Liver (tissue), 9 donors: ENCODE data around the gene ADAT2. TPM values are rescaled to one million over a fixed set of nuclear protein-coding genes. Genes with fewer than 3 reads are reported as not detected.

Source experiments
- DNase-seq: peaks from one replicate; pipeline ENCODE4 v3.0.0-alpha.2; 2017; ENCODE audit warnings: low spot score
- H3K27ac ChIP-seq, 2 donors: one replicate each; pipeline ENCODE4 v1.7.0; 2013; ENCODE audit warnings: inconsistent platforms in 2 of 2, low read length in 2 of 2, control low read depth in 1 of 2, low read depth in 1 of 2, mild to moderate bottlenecking in 1 of 2
- H3K27me3 ChIP-seq, 4 donors: one replicate each; pipeline versions ENCODE4 v1.6.1 to v1.7.0; 2013; ENCODE audit warnings: low read length in 3 of 4, inconsistent platforms in 1 of 4, mild to moderate bottlenecking in 1 of 4, moderate library complexity in 1 of 4; ENCODE audit not compliant: control insufficient read depth in 4 of 4, insufficient read depth in 4 of 4
- H3K36me3 ChIP-seq, 4 donors: one replicate each; pipeline versions ENCODE4 v1.6.1 to v1.7.0; 2013; ENCODE audit warnings: low read length in 3 of 4, mild to moderate bottlenecking in 3 of 4, low read depth in 1 of 4, moderate library complexity in 1 of 4; ENCODE audit not compliant: control insufficient read depth in 4 of 4, insufficient read depth in 3 of 4
- H3K4me1 ChIP-seq, 4 donors: one replicate each; pipeline versions ENCODE4 v1.6.1 to v1.7.0; 2013; ENCODE audit warnings: low read length in 3 of 4, mild to moderate bottlenecking in 3 of 4, moderate library complexity in 1 of 4; ENCODE audit not compliant: control insufficient read depth in 4 of 4, insufficient read depth in 4 of 4
- H3K4me3 ChIP-seq, 3 donors: one replicate each; pipeline versions ENCODE4 v1.6.1 to v1.7.0; 2013; ENCODE audit warnings: low read length in 3 of 3, control low read depth in 1 of 3, low read depth in 1 of 3, mild to moderate bottlenecking in 1 of 3
- H3K9ac ChIP-seq, 2 donors: one replicate each; pipeline ENCODE4 v1.7.0; 2013; ENCODE audit warnings: low read length in 2 of 2, mild to moderate bottlenecking in 2 of 2, moderate library complexity in 2 of 2, control low read depth in 1 of 2, low read depth in 1 of 2
- H3K9me3 ChIP-seq, 4 donors: one replicate each; pipeline versions ENCODE4 v1.6.1 to v1.7.0; 2013; ENCODE audit warnings: low read length in 3 of 4; ENCODE audit not compliant: control insufficient read depth in 4 of 4
- EGR1 ChIP-seq, 2 donors: IDR thresholded peaks; 2 replicates each; pipeline ENCODE4 v1.6.1; 2016 to 2018; ENCODE audit warnings: antibody characterized with exemption in 2 of 2, low read depth in 2 of 2
- FOXA2 ChIP-seq: IDR thresholded peaks from 2 replicates; pipeline ENCODE4 v1.6.1; 2016; ENCODE audit warnings: antibody characterized with exemption
- GABPA ChIP-seq, 2 donors: IDR thresholded peaks in 1 of 2; conservative IDR thresholded peaks in 1 of 2; 2 replicates each; pipeline ENCODE4 v1.6.1; 2016; ENCODE audit warnings: antibody characterized with exemption in 2 of 2, mild to moderate bottlenecking in 1 of 2, moderate library complexity in 1 of 2
- HNF4A ChIP-seq, 2 donors: conservative IDR thresholded peaks; 2 replicates each; pipeline ENCODE4 v1.6.1; 2016; ENCODE audit warnings: antibody characterized with exemption in 2 of 2, mild to moderate bottlenecking in 2 of 2
- HNF4G ChIP-seq: IDR thresholded peaks from 2 replicates; pipeline ENCODE4 v1.6.1; 2016; ENCODE audit warnings: antibody characterized with exemption
- JUND ChIP-seq, 2 donors: IDR thresholded peaks; 2 replicates each; pipeline ENCODE4 v1.6.1; 2016; ENCODE audit warnings: antibody characterized with exemption in 2 of 2
- NR2F2 ChIP-seq: IDR thresholded peaks from 2 replicates; pipeline ENCODE4 v1.6.1; 2016; ENCODE audit warnings: antibody characterized with exemption
- RAD21 ChIP-seq, 2 donors: IDR thresholded peaks; 2 replicates each; pipeline ENCODE4 v1.6.1; 2016; ENCODE audit warnings: antibody characterized with exemption in 2 of 2, mild to moderate bottlenecking in 2 of 2
- RXRA ChIP-seq, 2 donors: IDR thresholded peaks; 2 replicates each; pipeline ENCODE4 v1.6.1; 2017 to 2018; ENCODE audit warnings: antibody characterized with exemption in 2 of 2, mild to moderate bottlenecking in 1 of 2
- SP1 ChIP-seq: IDR thresholded peaks from 2 replicates; pipeline ENCODE4 v1.6.1; 2018; ENCODE audit warnings: antibody characterized with exemption, mild to moderate bottlenecking
- TAF1 ChIP-seq: conservative IDR thresholded peaks from 2 replicates; pipeline ENCODE4 v1.6.1; 2016; ENCODE audit warnings: antibody characterized with exemption, mild to moderate bottlenecking
- YY1 ChIP-seq: IDR thresholded peaks from 2 replicates; pipeline ENCODE4 v1.6.1; 2016; ENCODE audit warnings: antibody characterized with exemption, mild to moderate bottlenecking
- WGBS: extraction: QIAGEN DNeasy Blood & Tissue Kit; methylation state at CpG from one replicate; pipeline ENCODE4 v1.1.7; 2013; 5-methylcytosine and 5-hydroxymethylcytosine counted together
- polyA plus RNA-seq, 2 donors: library from polyadenylated mRNA; stranded (reverse) in 1 of 2; unstranded in 1 of 2; fragments of 200-250 nt in 1 of 2; fragments of >200 nt in 1 of 2; fragmentation: Nextera tagmentation in 1 of 2; extraction: Ambion mirVana in 1 of 2; gene quantifications; one replicate each; pipeline versions ENCODE4 v1.2.1 to v1.2.3, GENCODE V29; 2013 to 2015
- total RNA-seq, 2 donors: library from RNA; depleted of rRNA; stranded (reverse); fragments of >200 nt; gene quantifications; one replicate each; pipeline ENCODE4 v1.2.3, GENCODE V29; 2014
- TF ChIP-seq, protein P1 (sequence below): IDR thresholded peaks from 2 replicates; pipeline ENCODE4 v1.6.1; 2016; ENCODE audit warnings: antibody characterized with exemption
- TF ChIP-seq, protein P2 (sequence below): fragments of 150-350 bp; IDR thresholded peaks from 2 replicates; pipeline ENCODE4 v1.5.1; 2017; ENCODE audit warnings: improper control_type of control experiment, low read depth, low read length; ENCODE audit not compliant: missing input control
- TF ChIP-seq, protein P3 (sequence below): IDR thresholded peaks from 2 replicates; pipeline ENCODE4 v1.6.1; 2016; ENCODE audit warnings: antibody characterized with exemption
- TF ChIP-seq, protein P4 (sequence below): IDR thresholded peaks from 2 replicates; pipeline ENCODE4 v1.6.1; 2016; ENCODE audit warnings: antibody characterized with exemption
- donor health status: healthy.
- donor health status: healthy.
- donor health status: healthy.
- donor health status: healthy.
- donor health status: healthy.

Gene ADAT2
- total and polyA plus RNA-seq, 4 donors = 1.4 to 3.7 (median 2.5) TPM

DNA sequence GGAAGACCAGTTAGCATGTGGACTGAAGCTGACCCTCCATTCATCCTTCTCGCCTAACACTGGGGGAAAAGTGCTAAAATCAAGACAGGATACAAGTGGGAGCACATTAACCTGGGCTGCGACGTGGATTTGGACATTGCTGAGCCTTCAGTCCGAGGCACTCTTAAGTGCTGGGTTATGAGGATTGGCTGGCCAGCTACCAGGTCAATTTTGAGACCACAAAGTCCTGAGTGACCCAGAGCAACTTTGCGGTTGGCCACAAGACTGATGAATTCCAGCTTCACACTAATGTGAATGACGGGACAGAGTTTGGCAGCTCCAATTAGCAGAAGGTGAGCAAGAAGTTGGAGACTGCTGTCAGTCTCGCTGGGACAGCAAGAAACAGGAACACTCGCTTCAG lies 40.3 kb upstream of the ADAT2 start:
- no peaks in the 10 kb centered on the region for H3K27me3 ChIP-seq
- no peak for TF ChIP-seq JUND (IDR thresholded peaks at IDR 0.05)
- H3K36me3 ChIP-seq = peaks cover 2 to 8% (median 6%) of the 10 kb centered on the region in 4 donors
- no peaks in the 10 kb centered on the region for H3K9me3 ChIP-seq
- peaks cover 0 to 6% (median 0%) of the 10 kb centered on the region in 4 donors for H3K4me1 ChIP-seq
- WGBS = 96% methylated on average over 8 of the region's 8 CpGs
- H3K9ac ChIP-seq = no peak overlapping the region
- H3K27ac ChIP-seq = no peak overlapping the region
- DNase-seq = no peak
- no peak overlapping the region for H3K4me3 ChIP-seq

DNA sequence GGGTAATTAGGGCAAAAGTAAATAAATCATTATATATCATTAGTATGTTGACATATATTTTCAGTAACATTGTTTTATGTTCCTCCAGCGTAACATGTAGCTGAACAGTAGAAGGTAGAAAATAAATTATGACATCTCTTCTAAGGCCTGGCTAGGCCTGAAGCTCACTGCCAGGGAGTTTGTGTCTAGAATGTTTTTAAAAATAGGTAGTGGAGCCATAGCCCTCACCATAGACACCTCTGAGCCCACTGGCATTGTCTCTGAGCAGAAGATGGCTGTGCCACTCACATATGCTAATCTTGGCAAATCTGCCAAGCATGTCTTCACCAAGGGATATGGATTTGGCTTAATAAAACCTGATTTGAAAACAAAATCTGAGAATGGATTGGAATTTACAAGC lies 39.7 kb upstream of the ADAT2 start:
- H3K4me3 ChIP-seq = no peak overlapping the region
- no peak overlapping the region for H3K9ac ChIP-seq
- no peaks in the 10 kb centered on the region for H3K9me3 ChIP-seq
- H3K36me3 ChIP-seq = peaks cover 2 to 7% (median 5%) of the 10 kb centered on the region in 4 donors
- 96% methylated on average over 1 of the region's 1 CpG for WGBS
- no peak for DNase-seq
- peaks cover 0 to 6% (median 0%) of the 10 kb centered on the region in 4 donors for H3K4me1 ChIP-seq
- H3K27me3 ChIP-seq = no peaks in the 10 kb centered on the region
- H3K27ac ChIP-seq = no peak overlapping the region
- TF ChIP-seq GABPA (IDR thresholded peaks at IDR 0.05 in 1 of 2, conservative IDR thresholded peaks at IDR 0.05 in 1 of 2) (no peak), FOXA2 (no peak), TAF1 (no peak), RAD21 (IDR thresholded peaks at IDR 0.05) (no peak), RXRA (IDR thresholded peaks at IDR 0.05) (no peak), HNF4G (no peak), YY1 (no peak)
- TF ChIP-seq, protein P1, sequence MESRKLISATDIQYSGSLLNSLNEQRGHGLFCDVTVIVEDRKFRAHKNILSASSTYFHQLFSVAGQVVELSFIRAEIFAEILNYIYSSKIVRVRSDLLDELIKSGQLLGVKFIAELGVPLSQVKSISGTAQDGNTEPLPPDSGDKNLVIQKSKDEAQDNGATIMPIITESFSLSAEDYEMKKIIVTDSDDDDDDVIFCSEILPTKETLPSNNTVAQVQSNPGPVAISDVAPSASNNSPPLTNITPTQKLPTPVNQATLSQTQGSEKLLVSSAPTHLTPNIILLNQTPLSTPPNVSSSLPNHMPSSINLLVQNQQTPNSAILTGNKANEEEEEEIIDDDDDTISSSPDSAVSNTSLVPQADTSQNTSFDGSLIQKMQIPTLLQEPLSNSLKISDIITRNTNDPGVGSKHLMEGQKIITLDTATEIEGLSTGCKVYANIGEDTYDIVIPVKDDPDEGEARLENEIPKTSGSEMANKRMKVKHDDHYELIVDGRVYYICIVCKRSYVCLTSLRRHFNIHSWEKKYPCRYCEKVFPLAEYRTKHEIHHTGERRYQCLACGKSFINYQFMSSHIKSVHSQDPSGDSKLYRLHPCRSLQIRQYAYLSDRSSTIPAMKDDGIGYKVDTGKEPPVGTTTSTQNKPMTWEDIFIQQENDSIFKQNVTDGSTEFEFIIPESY = no peak
- TF ChIP-seq, protein P2, sequence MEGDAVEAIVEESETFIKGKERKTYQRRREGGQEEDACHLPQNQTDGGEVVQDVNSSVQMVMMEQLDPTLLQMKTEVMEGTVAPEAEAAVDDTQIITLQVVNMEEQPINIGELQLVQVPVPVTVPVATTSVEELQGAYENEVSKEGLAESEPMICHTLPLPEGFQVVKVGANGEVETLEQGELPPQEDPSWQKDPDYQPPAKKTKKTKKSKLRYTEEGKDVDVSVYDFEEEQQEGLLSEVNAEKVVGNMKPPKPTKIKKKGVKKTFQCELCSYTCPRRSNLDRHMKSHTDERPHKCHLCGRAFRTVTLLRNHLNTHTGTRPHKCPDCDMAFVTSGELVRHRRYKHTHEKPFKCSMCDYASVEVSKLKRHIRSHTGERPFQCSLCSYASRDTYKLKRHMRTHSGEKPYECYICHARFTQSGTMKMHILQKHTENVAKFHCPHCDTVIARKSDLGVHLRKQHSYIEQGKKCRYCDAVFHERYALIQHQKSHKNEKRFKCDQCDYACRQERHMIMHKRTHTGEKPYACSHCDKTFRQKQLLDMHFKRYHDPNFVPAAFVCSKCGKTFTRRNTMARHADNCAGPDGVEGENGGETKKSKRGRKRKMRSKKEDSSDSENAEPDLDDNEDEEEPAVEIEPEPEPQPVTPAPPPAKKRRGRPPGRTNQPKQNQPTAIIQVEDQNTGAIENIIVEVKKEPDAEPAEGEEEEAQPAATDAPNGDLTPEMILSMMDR = no peak

DNA sequence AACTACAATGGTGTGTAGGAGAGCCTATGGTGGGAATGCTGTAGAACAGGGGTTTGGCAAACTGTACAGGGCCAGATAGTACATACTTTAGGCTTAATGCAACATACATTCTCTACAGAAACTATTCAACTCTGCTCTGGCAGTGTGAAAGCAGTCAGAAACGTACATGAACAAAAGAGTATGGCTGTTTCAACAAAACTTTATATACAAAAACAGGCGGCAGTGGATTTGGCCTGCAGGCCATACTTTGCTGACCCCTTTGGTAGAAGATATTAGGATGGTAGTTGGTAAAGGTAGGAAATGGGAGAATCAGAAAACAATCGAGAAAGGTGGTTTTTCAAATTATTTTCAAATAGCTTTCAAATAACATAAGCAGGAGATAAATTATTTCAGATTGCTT lies 36.3 kb upstream of the ADAT2 start:
- DNase-seq = no peak
- no peak overlapping the region for H3K4me3 ChIP-seq
- peaks cover 0 to 6% (median 2%) of the 10 kb centered on the region in 4 donors for H3K36me3 ChIP-seq
- H3K27ac ChIP-seq = no peak overlapping the region
- H3K9ac ChIP-seq = no peak overlapping the region
- no peaks in the 10 kb centered on the region for H3K4me1 ChIP-seq
- no peaks in the 10 kb centered on the region for H3K27me3 ChIP-seq
- over 99% methylated on average over 3 of the region's 3 CpGs for WGBS
- no peaks in the 10 kb centered on the region for H3K9me3 ChIP-seq
- TF ChIP-seq HNF4G (no peak), NR2F2 (no peak), RXRA (IDR thresholded peaks at IDR 0.05) (no peak), TAF1 (no peak), RAD21 (IDR thresholded peaks at IDR 0.05) (no peak), GABPA (IDR thresholded peaks at IDR 0.05 in 1 of 2, conservative IDR thresholded peaks at IDR 0.05 in 1 of 2) (no peak), YY1 (no peak), EGR1 (IDR thresholded peaks at IDR 0.05; ENCODE audit: low read depth in 2 of 2) (no peak), JUND (IDR thresholded peaks at IDR 0.05) (no peak), SP1 (no peak), FOXA2 (no peak), HNF4A (conservative IDR thresholded peaks at IDR 0.05) (no peak)
- TF ChIP-seq, protein P3, sequence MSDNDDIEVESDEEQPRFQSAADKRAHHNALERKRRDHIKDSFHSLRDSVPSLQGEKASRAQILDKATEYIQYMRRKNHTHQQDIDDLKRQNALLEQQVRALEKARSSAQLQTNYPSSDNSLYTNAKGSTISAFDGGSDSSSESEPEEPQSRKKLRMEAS = no peak
- TF ChIP-seq, protein P2 = no peak
- TF ChIP-seq, protein P1 = no peak
- TF ChIP-seq, protein P4, sequence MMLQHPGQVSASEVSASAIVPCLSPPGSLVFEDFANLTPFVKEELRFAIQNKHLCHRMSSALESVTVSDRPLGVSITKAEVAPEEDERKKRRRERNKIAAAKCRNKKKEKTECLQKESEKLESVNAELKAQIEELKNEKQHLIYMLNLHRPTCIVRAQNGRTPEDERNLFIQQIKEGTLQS = no peak
